Activated naive CD4-positive, alpha-beta T cell treated with anti-CD3 and anti-CD28 coated beads, Interleukin-2, amount 50 U/mL, for 72 hours (primary cell): ENCODE results near the gene C1GALT1C1L. TPM values are rescaled to one million over a fixed set of nuclear protein-coding genes. Genes with fewer than 3 reads are reported as not detected.
A peak's percentile ranks its signal among the peaks of the same experiment; 100 is the strongest.
"Not testable (repeated sequence)": the region's sequence is repeated elsewhere in the genome, so short reads cannot be mapped to it uniquely, and the experiment has no call there.

ENCODE experiments used
- ATAC-seq, 2 donors: fragments of 150-1000 bp; cut with Tn5 transposase; 2 replicates each; pipeline ENCODE4 v1.10.0; 2021; ENCODE audit warnings: mild to moderate bottlenecking in 2 of 2, moderate library complexity in 2 of 2
- DNase-seq, 2 donors: peaks; one replicate each; pipeline ENCODE4 v3.0.0; 2021 to 2022; ENCODE audit warnings: low spot score in 2 of 2
- H3K27ac Mint-ChIP-seq, 2 donors: one replicate each; pipeline ENCODE4 v1.8.0; 2022; ENCODE audit warnings: mild to moderate bottlenecking in 2 of 2, mixed read lengths in 2 of 2
- H3K36me3 Mint-ChIP-seq, 2 donors: one replicate each; pipeline ENCODE4 v1.8.0; 2022; ENCODE audit warnings: mixed read lengths in 2 of 2
- H3K9me3 Mint-ChIP-seq, 2 donors: one replicate each; pipeline ENCODE4 v1.8.0; 2022; ENCODE audit warnings: mixed read lengths in 2 of 2
- total RNA-seq, 2 donors: library from RNA; stranded (reverse); gene quantifications; one replicate each; pipeline ENCODE4 v1.2.3, GENCODE V29; 2022

The C1GALT1C1L gene
- total RNA-seq, 2 donors from 2014 or later: 0.21 TPM; not detected in 1

GRCh38 chr2:43689999-43690398 lies 13.8 kb upstream of the C1GALT1C1L start:
- no peak for DNase-seq

GRCh38 chr2:43685357-43685756 lies 9.1 kb upstream of the C1GALT1C1L start:
- Mint-ChIP-seq H3K27ac (no peak overlapping the region), H3K36me3 (no peaks in the 10 kb centered on the region), H3K9me3 (no peaks in the 10 kb centered on the region)
- ATAC-seq: no peak
- no peak for DNase-seq

More at GRCh38 chr2:43689999-43690398, 13.8 kb upstream of the C1GALT1C1L start:
- H3K27ac Mint-ChIP-seq: no peak overlapping the region
- no peaks in the 10 kb centered on the region for H3K9me3 Mint-ChIP-seq
- no peaks in the 10 kb centered on the region for H3K36me3 Mint-ChIP-seq
- no peak for ATAC-seq

DNA sequence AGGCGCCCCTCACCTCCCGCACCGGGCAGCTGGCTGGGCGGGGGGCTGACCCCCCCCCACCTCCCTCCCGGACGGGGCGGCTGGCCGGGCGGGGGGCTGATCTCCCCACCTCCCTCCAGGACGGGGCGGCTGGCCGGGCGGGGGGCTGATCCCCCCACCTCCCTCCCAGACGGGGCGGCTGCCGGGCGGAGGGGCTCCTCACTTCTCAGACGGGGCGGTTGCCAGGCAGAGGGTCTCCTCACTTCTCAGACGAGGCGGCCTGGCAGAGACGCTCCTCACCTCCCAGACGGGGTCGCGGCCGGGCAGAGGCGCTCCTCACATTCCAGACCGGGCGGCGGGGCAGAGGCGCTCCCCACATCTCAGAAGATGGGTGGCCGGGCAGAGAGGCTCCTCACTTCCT lies 1.6 kb upstream of the C1GALT1C1L start:
- ATAC-seq, H3K9me3 Mint-ChIP-seq: not testable (repeated sequence)

DNA sequence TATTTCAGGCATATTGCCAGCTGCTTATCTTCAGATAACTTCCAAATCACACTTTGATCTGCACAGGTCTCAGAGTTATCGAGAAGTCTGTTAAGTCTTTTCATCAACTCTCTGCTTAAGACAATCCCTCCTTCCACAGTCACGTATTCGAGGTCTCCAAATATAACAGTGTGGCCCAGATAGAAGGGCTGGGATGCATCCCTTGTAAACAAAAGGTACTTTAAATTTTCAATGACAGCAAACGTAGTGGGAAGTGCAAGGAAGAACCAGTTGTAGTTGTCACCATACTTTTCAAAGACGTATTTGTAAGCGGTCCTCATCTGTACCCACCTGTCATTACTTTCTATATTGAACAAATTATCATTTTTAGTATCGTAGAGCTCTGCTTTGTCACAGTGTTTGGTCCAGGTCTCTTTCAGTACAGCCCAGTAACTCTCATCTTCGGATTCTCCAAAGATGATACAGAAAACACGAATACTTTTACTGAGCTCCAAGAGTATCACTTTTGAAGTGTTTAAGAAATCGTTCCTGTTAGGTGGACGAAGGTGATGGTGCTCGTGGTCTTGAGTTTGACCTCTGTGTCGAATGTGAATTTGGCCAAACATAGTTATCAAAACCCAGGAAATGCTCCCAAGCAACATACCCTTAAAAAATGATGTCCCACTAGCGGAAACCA lies 445 bp downstream of the C1GALT1C1L start:
- ATAC-seq: no peak
- no peak for DNase-seq
- peaks cover 6 to 14% of the 10 kb centered on the region in 2 donors for H3K36me3 Mint-ChIP-seq
- H3K9me3 Mint-ChIP-seq: peaks cover 3 to 9% of the 10 kb centered on the region in 2 donors
- H3K27ac Mint-ChIP-seq: no peak overlapping the region

More for the DNA sequence above, 1.6 kb upstream of the C1GALT1C1L start:
- H3K27ac Mint-ChIP-seq, DNase-seq, H3K36me3 Mint-ChIP-seq: not testable (repeated sequence)

DNA sequence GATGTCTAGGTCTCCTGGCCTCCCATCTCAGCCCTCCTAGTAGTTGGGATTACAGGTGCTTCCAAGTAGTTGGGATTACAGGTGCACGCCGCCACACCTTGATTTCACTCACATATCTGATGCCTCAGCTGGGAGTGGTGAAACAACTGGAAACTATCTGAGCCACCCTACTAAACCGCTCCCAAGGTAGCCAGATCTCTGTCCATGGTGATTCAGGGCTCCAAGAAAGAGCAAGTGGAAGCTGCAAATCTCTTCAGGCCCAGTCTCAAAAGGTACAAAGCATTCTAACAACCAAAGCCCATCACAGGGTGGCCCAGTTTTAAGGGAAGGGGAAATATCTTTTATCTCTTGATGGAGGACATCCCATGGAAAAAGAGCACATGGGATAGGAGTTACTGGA lies 19.0 kb downstream of the C1GALT1C1L start:
- no peak for DNase-seq
- Mint-ChIP-seq H3K27ac (no peak overlapping the region), H3K36me3 (no peaks in the 10 kb centered on the region), H3K9me3 (no peaks in the 10 kb centered on the region)
- no peak for ATAC-seq

GRCh38 chr2:43653506-43653905 lies 22.7 kb downstream of the C1GALT1C1L start:
- DNase-seq (no peak), ATAC-seq (no peak)
- Mint-ChIP-seq H3K36me3 (no peaks in the 10 kb centered on the region), H3K27ac (no peak overlapping the region), H3K9me3 (no peaks in the 10 kb centered on the region)

- no peak overlapping the region for H3K27ac Mint-ChIP-seq
- no peaks in the 10 kb centered on the region for H3K36me3 Mint-ChIP-seq
- no peak for DNase-seq
- no peak for ATAC-seq
- H3K9me3 Mint-ChIP-seq: no peaks in the 10 kb centered on the region
Measured at GRCh38 chr2:43648994-43649701, 27.1 kb downstream of the C1GALT1C1L start.

- DNase-seq: no peak
- H3K27ac Mint-ChIP-seq: no peak overlapping the region
- no peak for ATAC-seq
- H3K9me3 Mint-ChIP-seq: peaks cover 0 to 3% of the 10 kb centered on the region in 2 donors
- H3K36me3 Mint-ChIP-seq: no peaks in the 10 kb centered on the region
Measured at GRCh38 chr2:43643680-43644079, 32.5 kb downstream of the C1GALT1C1L start.

DNA sequence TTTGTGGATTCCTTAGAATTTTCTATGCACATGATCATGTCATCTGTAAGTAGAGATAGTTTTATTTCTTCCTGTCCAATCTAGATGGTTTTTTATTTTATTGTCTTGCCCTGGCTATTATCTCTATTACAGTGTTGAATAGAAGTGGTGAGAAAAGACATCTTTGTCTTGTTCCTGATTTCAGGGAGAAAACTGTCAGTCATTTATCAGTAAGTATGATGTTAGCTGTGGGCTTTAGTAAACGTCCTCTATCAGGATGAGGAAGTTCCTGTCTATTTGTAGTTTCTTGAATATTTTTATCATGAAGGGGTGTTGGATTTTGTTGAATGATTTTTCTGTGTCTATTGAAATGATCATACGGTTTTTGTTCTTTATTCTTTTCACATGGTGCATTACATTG lies 33.9 kb downstream of the C1GALT1C1L start:
- Mint-ChIP-seq H3K36me3 (no peaks in the 10 kb centered on the region), H3K9me3 (peaks cover 0 to 3% of the 10 kb centered on the region in 2 donors), H3K27ac (no peak overlapping the region)
- DNase-seq (no peak), ATAC-seq (no peak)

- no peaks in the 10 kb centered on the region for H3K36me3 Mint-ChIP-seq
- peaks cover 0 to 3% of the 10 kb centered on the region in 2 donors for H3K9me3 Mint-ChIP-seq
- ATAC-seq: peak; percentile 100
- peak; percentile 92 to 95 for DNase-seq
- H3K27ac Mint-ChIP-seq: peak within 1 kb of the TSS; percentile 1 to 50
Measured at GRCh38 chr2:43637030-43637803, 39.0 kb downstream of the C1GALT1C1L start, which contains the start of gene PLEKHH2. PLEKHH2 (plus strand) TSS chr2:43637260; CDS start chr2:43644674, 7,414 bp downstream.

GRCh38 chr2:43636621-43637020 lies 39.6 kb downstream of the C1GALT1C1L start:
- no peaks in the 10 kb centered on the region for H3K36me3 Mint-ChIP-seq
- H3K9me3 Mint-ChIP-seq: peaks cover 0 to 3% of the 10 kb centered on the region in 2 donors
- peak; percentile 34 to 46 for ATAC-seq
- DNase-seq: peak in 1 of 2 donors; percentile 5
- peak overlapping the region; percentile 1 to 50 for H3K27ac Mint-ChIP-seq

GRCh38 chr2:43636153-43636552 lies 40.1 kb downstream of the C1GALT1C1L start:
- H3K27ac Mint-ChIP-seq: peak overlapping the region in 1 of 2 donors; percentile 50
- H3K36me3 Mint-ChIP-seq, ATAC-seq, DNase-seq, H3K9me3 Mint-ChIP-seq: not testable (repeated sequence)

- H3K9me3 Mint-ChIP-seq: peaks cover 0 to 3% of the 10 kb centered on the region in 2 donors
- DNase-seq: no peak
- no peak overlapping the region for H3K27ac Mint-ChIP-seq
- no peak for ATAC-seq
- H3K36me3 Mint-ChIP-seq: no peaks in the 10 kb centered on the region
Measured at GRCh38 chr2:43634604-43635306, 41.5 kb downstream of the C1GALT1C1L start.

DNA sequence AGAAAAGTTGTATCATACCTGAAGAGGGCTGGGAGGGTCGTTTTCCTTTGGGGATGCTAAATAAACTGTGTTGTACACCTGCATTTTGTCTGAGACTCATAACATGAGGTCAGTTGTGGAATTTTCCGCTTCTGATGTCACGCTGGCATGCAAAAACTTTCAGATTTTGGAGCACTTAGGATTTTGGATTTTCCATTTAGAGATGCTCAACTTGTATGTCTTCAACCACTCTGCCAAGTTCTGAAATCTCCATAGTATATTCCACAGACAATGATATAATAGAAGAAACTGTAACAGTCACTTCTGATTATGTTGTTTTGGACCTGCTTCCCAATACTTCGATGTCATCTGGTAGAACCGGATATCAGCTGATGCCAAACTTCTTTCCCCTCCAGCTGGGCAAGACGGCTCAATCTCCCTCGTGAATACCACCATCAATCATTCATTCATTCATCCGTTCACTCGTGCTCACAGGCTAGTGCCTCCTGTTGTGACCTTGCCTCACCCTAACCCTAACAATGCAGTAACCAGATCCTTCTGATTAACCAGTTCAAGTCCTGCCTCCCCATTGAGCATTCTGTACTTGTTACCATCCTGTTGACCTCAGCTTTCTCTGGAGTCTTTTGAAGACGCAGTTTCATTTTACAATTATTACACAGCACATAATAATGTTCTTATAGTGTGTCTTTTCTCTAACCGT lies 44.5 kb downstream of the C1GALT1C1L start:
- H3K27ac Mint-ChIP-seq: no peak overlapping the region
- DNase-seq (no peak), ATAC-seq (no peak)
- no peaks in the 10 kb centered on the region for H3K36me3 Mint-ChIP-seq
- no peaks in the 10 kb centered on the region for H3K9me3 Mint-ChIP-seq
